ENCODE data around the gene PREB. TPM values are rescaled to one million over a fixed set of nuclear protein-coding genes. Genes with fewer than 3 reads are reported as not detected.

Gene PREB
- total RNA-seq, 4 donors from 2014 or later: 53.2 to 105 (median 71.1) TPM

GRCh38 chr2:27086724-27087593, 47.5 kb downstream of the PREB start, which contains the start of gene KHK:
Gene KHK, plus strand, starts transcription at chr2:27086772. Its CDS starts 488 bp downstream, at chr2:27087260.
- peak in 2 of 3 donors; percentile 27 to 35 for TF ChIP-seq POLR2AphosphoS5 (IDR thresholded peaks at IDR 0.05)
- no peak for TF ChIP-seq EP300 (IDR thresholded peaks at IDR 0.05; ENCODE audit: low read depth)
- no peaks in the 10 kb centered on the region for H3K27me3 ChIP-seq
- peak within 1 kb of the TSS; percentile 92 to 94 (median 92) for H3K27ac ChIP-seq
- no peaks in the 10 kb centered on the region for H3K9me3 ChIP-seq
- peak; percentile 77 for DNase-seq
- in situ Hi-C loops (cut with MboI; ENCODE audit: low pct_ligation_motif_present in 1 of 4, low pct_unique_long_range_greater_than_20kb in 1 of 4, low sequenced_read_pairs in 3 of 4): loop anchor here (10.0 to 25.0 kb wide), 2 partner anchors 122 to 125 kb away; partner anchors contain the start of gene MAPRE3 (in 3 of the 4)
- WGBS, 2 donors (ENCODE audit: low coverage in 1 of 2): 19% methylated on average over 25 of the region's 54 CpGs; no CpG with 5 or more reads in 1 of the 2 donors
- intact Hi-C loops (cut with DNase I; ENCODE audit: low total_unique reads): loop anchor here (5.0 kb wide), 2 partner anchors 35 to 55 kb away; partner anchors contain the start of genes AGBL5 and TMEM214
- no peaks in the 10 kb centered on the region for H3K36me3 ChIP-seq
- H3K4me1 ChIP-seq: peaks cover 18 to 43% (median 27%) of the 10 kb centered on the region in 4 donors
- H3K4me3 ChIP-seq: peak within 1 kb of the TSS; percentile 35 to 72 (median 52)

- in situ Hi-C loops (cut with MboI; ENCODE audit: low pct_ligation_motif_present in 1 of 4, low pct_unique_long_range_greater_than_20kb in 1 of 4, low sequenced_read_pairs in 3 of 4): loop anchor here (10.0 to 25.0 kb wide), 2 partner anchors 121 to 124 kb away; partner anchors contain the start of gene MAPRE3 (in 3 of the 4)
- peaks cover 25 to 51% (median 35%) of the 10 kb centered on the region in 4 donors for H3K4me1 ChIP-seq
- no peaks in the 10 kb centered on the region for H3K36me3 ChIP-seq
Observed at GRCh38 chr2:27086090-27086723, 48.2 kb downstream of the PREB start.

GRCh38 chr2:27085673-27086089, 48.8 kb downstream of the PREB start:
- in situ Hi-C loops (cut with MboI; ENCODE audit: low pct_ligation_motif_present in 1 of 4, low pct_unique_long_range_greater_than_20kb in 1 of 4, low sequenced_read_pairs in 3 of 4) (loop anchor here (10.0 to 25.0 kb wide), 2 partner anchors 121 to 123 kb away; partner anchors contain the start of gene MAPRE3 (in 3 of the 4)), intact Hi-C loops (cut with DNase I; ENCODE audit: low total_unique reads) (loop anchor here (5.0 kb wide), 2 partner anchors 33 to 53 kb away; partner anchors contain the start of genes AGBL5 and TMEM214)
- peak; percentile 84 for DNase-seq
- H3K27me3 ChIP-seq: no peaks in the 10 kb centered on the region
- no peak for TF ChIP-seq EP300 (IDR thresholded peaks at IDR 0.05; ENCODE audit: low read depth)
- peak; percentile 8 for TF ChIP-seq POLR2A (IDR thresholded peaks at IDR 0.05)
- TF ChIP-seq POLR2AphosphoS5 (IDR thresholded peaks at IDR 0.05): peak; percentile 34 to 66 (median 64)
- peak in 3 of 5 experiments; percentile 15 to 37 (median 17) for TF ChIP-seq CTCF (IDR thresholded peaks at IDR 0.05)
- H3K4me3 ChIP-seq: peak overlapping the region; percentile 35 to 72 (median 52)
- no peaks in the 10 kb centered on the region for H3K9me3 ChIP-seq
- peak overlapping the region; percentile 92 to 94 (median 92) for H3K27ac ChIP-seq
- H3K4me1 ChIP-seq: peaks cover 25 to 56% (median 36%) of the 10 kb centered on the region in 4 donors
- H3K36me3 ChIP-seq: no peaks in the 10 kb centered on the region
- WGBS, 2 donors (ENCODE audit: low coverage in 1 of 2): 1% methylated on average over 33 of the region's 38 CpGs; no CpG with 5 or more reads in 1 of the 2 donors

More at GRCh38 chr2:27086090-27086723, 48.2 kb downstream of the PREB start:
- 0% methylated on average over 65 of the region's 81 CpGs; no CpG with 5 or more reads in 1 of the 2 donors for WGBS, 2 donors (ENCODE audit: low coverage in 1 of 2)
- no peaks in the 10 kb centered on the region for H3K9me3 ChIP-seq
- no peaks in the 10 kb centered on the region for H3K27me3 ChIP-seq
- intact Hi-C loops (cut with DNase I; ENCODE audit: low total_unique reads): loop anchor here (5.0 kb wide), 2 partner anchors 34 to 54 kb away; partner anchors contain the start of genes AGBL5 and TMEM214
- peak; percentile 97 for DNase-seq
- peak overlapping the region; percentile 92 to 94 (median 92) for H3K27ac ChIP-seq
- H3K4me3 ChIP-seq: peak overlapping the region; percentile 35 to 72 (median 52)
- TF ChIP-seq EP300 (IDR thresholded peaks at IDR 0.05; ENCODE audit: low read depth) (no peak), POLR2A (IDR thresholded peaks at IDR 0.05) (peak; percentile 75), CTCF (IDR thresholded peaks at IDR 0.05) (peak; percentile 52 to 95 (median 89)), POLR2AphosphoS5 (IDR thresholded peaks at IDR 0.05) (peak; percentile 73 to 90 (median 88))

GRCh38 chr2:27085062-27085672, 49.3 kb downstream of the PREB start:
- H3K4me1 ChIP-seq: peaks cover 25 to 57% (median 36%) of the 10 kb centered on the region in 4 donors
- no peak for DNase-seq
- WGBS, 2 donors (ENCODE audit: low coverage in 1 of 2): 55% methylated on average over 9 of the region's 10 CpGs; no CpG with 5 or more reads in 1 of the 2 donors
- H3K27ac ChIP-seq: peak overlapping the region; percentile 92 to 94 (median 92)
- H3K4me3 ChIP-seq: peak overlapping the region in 3 of 4 donors; percentile 51 to 72 (median 54)
- in situ Hi-C loops (cut with MboI; ENCODE audit: low pct_ligation_motif_present in 1 of 4, low pct_unique_long_range_greater_than_20kb in 1 of 4, low sequenced_read_pairs in 3 of 4) (loop anchor here (10.0 to 25.0 kb wide), 2 partner anchors 120 to 123 kb away; partner anchors contain the start of gene MAPRE3 (in 3 of the 4)), intact Hi-C loops (cut with DNase I; ENCODE audit: low total_unique reads) (loop anchor here (5.0 kb wide), 2 partner anchors 33 to 53 kb away; partner anchors contain the start of genes AGBL5 and TMEM214)
- no peaks in the 10 kb centered on the region for H3K9me3 ChIP-seq
- TF ChIP-seq POLR2AphosphoS5 (IDR thresholded peaks at IDR 0.05) (no peak), CTCF (IDR thresholded peaks at IDR 0.05) (peak in 1 of 5 experiments; percentile 17)
- H3K36me3 ChIP-seq: no peaks in the 10 kb centered on the region
- no peaks in the 10 kb centered on the region for H3K27me3 ChIP-seq
